Measurements from ENCODE around the gene PSMC6. TPM values are rescaled to one million over a fixed set of nuclear protein-coding genes. Genes with fewer than 3 reads are reported as not detected.

PSMC6 gene
- total and polyA plus RNA-seq, 2 of the 8 experiments (the other 6 are each of a cell fraction or from before 2014, with no cell fraction given) = 45.1 to 107 TPM

GRCh38 chr14:52748647-52749292 lies 41.8 kb downstream of the PSMC6 start:
- H4K20me1 ChIP-seq (replicated peaks in 1 of 2; ENCODE audit: control insufficient read depth in 1 of 2, insufficient read depth in 2 of 2, low read length in 2 of 2) = peaks cover 0 to 3% of the 10 kb centered on the region in 2 experiments
- H3K9me3 ChIP-seq (ENCODE audit: insufficient read depth in 2 of 2, low read depth in 1 of 2, low read length in 1 of 2) = no peaks in the 10 kb centered on the region
- H3K56ac ChIP-seq (replicated peaks; ENCODE audit: insufficient read length, low read depth, low read length) = no peak overlapping the region
- no peak overlapping the region for H4K5ac ChIP-seq (ENCODE audit: insufficient read length, low read depth, low read length)
- no peak overlapping the region for H4K8ac ChIP-seq (ENCODE audit: extremely low read depth, insufficient read depth, low read length)
- H2BK15ac ChIP-seq (ENCODE audit: low read length) = no peak overlapping the region
- H3K4me1 ChIP-seq (replicated peaks in 1 of 4; ENCODE audit: control insufficient read depth in 3 of 4, insufficient read depth in 4 of 4, low read length in 3 of 4) = no peaks in the 10 kb centered on the region
- 96% methylated on average over 8 of the region's 8 CpGs; no CpG with 5 or more reads in 1 of the 2 experiments for WGBS, 2 experiments (ENCODE audit: extremely low coverage in 1 of 2, insufficient coverage in 1 of 2, insufficient read length in 1 of 2, insufficient replicate concordance in 2 of 2, low coverage in 1 of 2, low lambda C conversion rate in 2 of 2, missing lambda C conversion rate in 1 of 2)
- POLR2A ChIA-PET (ENCODE audit: partially characterized antibody) = no interaction called here
- no peak overlapping the region for H2AK5ac ChIP-seq (ENCODE audit: low read depth, low read length)
- H3K4me2 ChIP-seq (ENCODE audit: insufficient read depth in 1 of 2, low read depth in 2 of 2, low read length in 2 of 2) = no peak overlapping the region
- CTCF ChIA-PET (ENCODE audit: partially characterized antibody) = no interaction called here
- DNase-seq (ENCODE audit: low read depth in 1 of 2, low spot score in 2 of 2) (no peak), FAIRE-seq (no peak)
- no peak overlapping the region for H3K23ac ChIP-seq (ENCODE audit: insufficient read length)
- H3K27me3 ChIP-seq (replicated peaks in 1 of 4; ENCODE audit: control insufficient read depth in 3 of 4, extremely low read depth in 1 of 4, insufficient read depth in 3 of 4, low read length in 3 of 4) = no peaks in the 10 kb centered on the region
- H3K79me1 ChIP-seq (ENCODE audit: low read depth, low read length) = no peaks in the 10 kb centered on the region
- H3K36me3 ChIP-seq (ENCODE audit: control insufficient read depth in 2 of 4, insufficient read depth in 4 of 4, low read length in 3 of 4) = peaks cover 0 to 57% (median 8%) of the 10 kb centered on the region in 4 experiments; a peak in 5 of 8 replicates
- no peaks in the 10 kb centered on the region for H3K23me2 ChIP-seq (ENCODE audit: low read depth, low read length)
- no peak overlapping the region for H3K4ac ChIP-seq (replicated peaks; ENCODE audit: insufficient read length, low read depth, low read length)
- H3K27ac ChIP-seq (ENCODE audit: low read depth, low read length) = no peak overlapping the region
- no peak overlapping the region for H2BK120ac ChIP-seq (replicated peaks; ENCODE audit: low read depth, low read length)
- no peak overlapping the region for H2BK20ac ChIP-seq (ENCODE audit: low read length)
- H3K79me2 ChIP-seq (ENCODE audit: control insufficient read depth in 1 of 2, insufficient read depth in 2 of 2, low read length in 2 of 2) = peaks cover 0 to 11% of the 10 kb centered on the region in 2 experiments; a peak in 2 of 4 replicates
- H2AFZ ChIP-seq (ENCODE audit: low read length) = no peak overlapping the region
- H2BK12ac ChIP-seq (ENCODE audit: low read depth, low read length) = no peak overlapping the region
- no peak overlapping the region for H4K91ac ChIP-seq (replicated peaks; ENCODE audit: insufficient read length, low read length)
- H3K18ac ChIP-seq (ENCODE audit: extremely low read depth, low read length) = no peak overlapping the region
- no peak for TF ChIP-seq YY1 (IDR thresholded peaks at IDR 0.05; ENCODE audit: low read depth, low read length)
- TF ChIP-seq KDM4A (IDR thresholded peaks at IDR 0.05; ENCODE audit: low read depth, low read length, severe bottlenecking) = no peak
- no peak overlapping the region for H3K14ac ChIP-seq (ENCODE audit: insufficient read length)
- no peak overlapping the region for H2BK5ac ChIP-seq (ENCODE audit: low read depth, low read length)
- no peak overlapping the region for H3K9ac ChIP-seq (replicated peaks in 1 of 4; ENCODE audit: extremely low read depth in 1 of 4, low read depth in 3 of 4, low read length in 3 of 4)
- no peak overlapping the region for H3K4me3 ChIP-seq (ENCODE audit: extremely low read depth in 1 of 4, insufficient read depth in 2 of 4, low read depth in 3 of 4, low read length in 4 of 4)

Data from H1 (cell line).